RKO (cell line): ENCODE measurements around the gene DIAPH2.

ENCODE experiments used
- DNase-seq: peaks from one replicate; pipeline ENCODE4 v3.0.0-alpha.2; 2016; ENCODE audit warnings: low spot score

Gene DIAPH2

DNA sequence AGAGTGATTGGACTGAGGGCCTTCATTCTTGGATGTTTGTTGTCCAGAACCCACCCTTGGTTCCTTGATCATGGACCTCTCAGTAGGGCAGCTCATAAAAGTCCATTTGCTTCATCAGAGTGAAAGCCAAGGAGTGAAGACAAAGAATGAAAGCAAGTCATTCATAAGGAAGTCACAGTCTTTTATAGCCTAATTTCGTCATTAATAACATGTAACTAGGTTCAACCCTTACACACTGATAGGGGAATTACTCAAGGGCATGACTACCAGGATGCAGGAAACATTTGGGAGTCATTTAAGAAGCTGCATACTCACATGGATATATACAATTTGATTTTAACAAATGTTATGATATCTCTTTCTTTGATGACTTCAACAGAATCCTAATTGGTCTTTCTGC is 294.3 kb downstream of the DIAPH2 start:
- no peak for DNase-seq

DNA sequence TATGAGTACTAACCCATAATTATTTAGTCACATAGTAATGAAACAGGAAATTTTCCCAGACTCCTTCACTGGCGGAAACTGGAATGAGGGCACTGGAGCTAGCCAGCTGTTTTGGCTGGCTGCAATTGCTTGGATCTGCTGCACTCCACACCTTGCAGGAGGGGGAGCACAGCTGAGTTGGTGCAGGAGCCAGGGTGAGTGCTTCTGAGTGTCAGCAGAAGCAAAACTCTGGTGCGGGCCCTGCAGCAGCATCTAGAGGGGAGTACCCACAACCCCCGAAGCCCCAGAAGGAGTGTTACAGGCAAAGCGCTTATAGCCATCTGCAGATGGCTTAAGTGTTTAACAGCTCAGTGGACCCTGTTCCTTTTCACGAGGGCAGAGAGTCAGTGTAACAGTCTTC is 295.1 kb downstream of the DIAPH2 start:
- DNase-seq = no peak

DNA sequence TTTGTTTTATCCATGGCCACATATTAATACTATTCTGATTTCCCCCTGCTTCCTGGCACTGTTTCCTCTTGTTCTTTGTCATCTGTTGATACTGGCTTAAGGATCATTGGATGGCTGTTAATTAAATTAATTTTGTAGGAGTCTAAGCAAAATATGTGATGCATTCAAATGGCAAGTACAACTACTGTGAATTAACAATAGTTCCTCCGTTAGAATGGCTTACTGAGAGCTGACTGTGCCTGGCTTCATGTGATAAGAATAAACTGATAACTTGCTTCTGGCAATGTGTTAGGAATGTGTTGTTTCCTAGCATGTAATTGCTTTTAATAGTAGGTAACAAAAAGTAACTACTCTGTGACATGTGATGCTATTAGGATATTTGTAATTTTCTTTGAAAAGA is 297.5 kb downstream of the DIAPH2 start:
- no peak for DNase-seq

DNA sequence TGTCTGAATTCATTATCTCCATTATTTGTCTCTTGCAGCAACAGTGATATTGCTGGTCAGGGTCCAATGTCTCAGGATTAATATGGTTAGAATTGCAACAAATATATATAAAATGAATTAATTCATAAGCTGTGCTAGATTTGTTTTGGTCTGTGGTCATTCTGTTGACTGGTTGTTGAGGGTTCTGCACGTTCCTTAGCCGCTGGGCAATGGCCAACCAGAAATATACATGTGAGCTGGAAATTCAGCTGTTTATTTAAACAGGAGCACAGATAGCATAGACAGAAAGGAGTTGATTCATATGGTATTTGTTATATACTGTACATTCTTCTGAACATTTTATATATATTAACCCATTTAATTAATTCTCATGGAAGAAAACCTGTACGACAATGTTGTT is 299.9 kb downstream of the DIAPH2 start:
- no peak for DNase-seq

DNA sequence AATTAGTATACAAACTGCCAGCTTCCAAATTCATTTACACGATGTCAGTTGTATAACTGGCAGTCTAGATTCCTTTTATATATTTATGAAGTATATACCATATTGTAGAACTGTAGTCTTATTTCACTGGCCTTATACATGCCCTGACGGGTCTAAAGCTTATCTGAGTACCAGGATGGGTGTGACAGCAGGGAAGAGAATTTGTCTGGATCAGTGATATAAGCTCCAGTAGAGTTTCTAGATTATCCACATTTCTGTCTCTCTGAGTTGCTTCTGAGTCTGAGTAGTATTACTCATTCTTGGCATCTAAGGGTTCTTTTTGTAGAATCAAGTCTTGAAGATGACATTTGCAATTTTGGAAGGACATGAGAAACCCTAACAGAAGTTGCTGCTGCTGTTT is 300.4 kb downstream of the DIAPH2 start:
- DNase-seq = no peak

DNA sequence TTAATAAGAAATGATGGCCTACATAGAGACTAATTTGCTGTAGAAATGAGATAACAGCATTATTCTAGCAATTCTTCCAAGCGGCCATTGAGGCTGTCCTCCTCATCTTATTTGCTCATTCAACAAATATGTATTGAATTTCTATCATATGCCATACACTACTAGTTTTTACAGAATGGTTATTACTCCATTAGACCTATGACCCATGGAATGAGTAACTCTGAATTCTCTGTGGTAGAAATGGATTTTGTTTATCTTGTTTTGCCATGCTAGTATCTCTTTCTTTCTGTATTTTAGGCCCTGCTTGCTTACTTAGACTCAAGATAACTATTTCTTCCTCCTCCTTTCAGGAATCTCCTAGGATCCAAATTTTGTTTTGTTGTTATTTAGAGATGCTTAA is 302.6 kb downstream of the DIAPH2 start:
- no peak for DNase-seq

DNA sequence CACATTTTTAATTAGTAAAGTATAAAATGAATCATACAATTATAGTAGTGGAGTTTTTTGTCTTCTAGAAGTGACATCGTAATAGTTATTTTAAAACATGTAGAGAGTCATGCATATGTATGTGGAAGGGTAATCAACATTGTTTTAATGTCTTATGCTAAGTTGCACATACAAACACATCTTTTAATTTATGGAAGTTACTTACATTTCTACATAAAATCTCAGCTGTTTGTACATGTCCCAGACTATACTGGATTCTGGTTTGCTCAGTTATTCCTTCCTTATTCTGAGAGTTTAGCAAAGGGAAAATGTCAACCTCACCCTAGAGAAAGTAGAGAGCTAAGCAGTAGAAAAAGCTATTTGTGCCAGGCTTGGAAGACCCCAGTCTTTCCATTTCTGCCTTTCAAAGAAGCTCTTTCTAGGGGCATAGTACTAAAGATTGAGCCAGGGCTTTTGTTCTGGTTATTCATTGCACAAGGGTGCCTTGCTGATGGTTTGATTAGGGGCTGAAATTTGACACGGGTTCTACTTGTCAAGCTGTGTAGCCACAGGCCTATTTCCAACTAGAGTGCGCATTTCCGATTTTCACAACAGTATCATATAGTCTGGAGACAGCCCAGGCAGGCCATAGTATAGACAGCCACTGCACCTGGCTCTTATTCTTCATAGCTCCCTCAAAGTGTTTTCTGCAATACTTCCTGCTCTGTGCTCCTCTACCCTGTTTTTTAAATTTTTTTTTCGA is 305.4 kb downstream of the DIAPH2 start:
- DNase-seq = no peak

DNA sequence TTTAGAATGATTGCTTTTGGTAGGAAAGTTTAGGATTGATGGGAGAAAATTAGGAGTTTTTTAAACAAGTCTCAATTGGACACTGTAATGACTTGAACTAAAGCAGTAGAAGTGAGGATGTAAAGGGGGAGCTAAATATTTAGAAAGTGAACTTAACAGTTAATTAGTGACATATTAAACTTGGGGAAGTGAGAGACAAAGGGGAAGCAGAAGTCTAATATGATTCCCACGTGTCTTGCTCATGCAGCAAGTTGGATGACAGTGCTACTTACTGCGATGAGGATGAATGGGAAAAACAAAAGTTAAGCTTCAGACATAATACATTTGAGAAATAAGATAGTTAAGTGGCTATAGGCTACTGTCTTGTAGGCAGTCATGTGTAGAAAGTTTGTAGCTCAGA is 309.5 kb downstream of the DIAPH2 start:
- no peak for DNase-seq

DNA sequence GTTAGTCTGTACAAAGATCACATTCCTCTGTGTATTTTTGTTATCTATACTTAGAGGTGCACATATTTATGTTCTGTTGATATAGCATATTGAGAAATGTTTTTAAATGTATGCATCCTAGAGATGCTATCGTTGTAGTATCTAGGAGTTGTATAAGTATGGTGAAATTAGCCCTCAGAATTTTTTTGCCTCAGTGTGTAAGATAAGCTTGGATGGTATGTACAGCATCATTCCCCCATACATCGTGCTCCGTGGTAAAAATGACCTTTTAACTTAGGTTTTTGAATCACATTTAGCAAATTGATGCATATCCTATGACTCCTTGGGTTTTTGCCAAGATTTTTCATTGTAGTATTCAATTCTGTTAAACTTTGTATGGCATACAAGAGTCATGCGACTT is 312.6 kb downstream of the DIAPH2 start:
- DNase-seq = no peak

DNA sequence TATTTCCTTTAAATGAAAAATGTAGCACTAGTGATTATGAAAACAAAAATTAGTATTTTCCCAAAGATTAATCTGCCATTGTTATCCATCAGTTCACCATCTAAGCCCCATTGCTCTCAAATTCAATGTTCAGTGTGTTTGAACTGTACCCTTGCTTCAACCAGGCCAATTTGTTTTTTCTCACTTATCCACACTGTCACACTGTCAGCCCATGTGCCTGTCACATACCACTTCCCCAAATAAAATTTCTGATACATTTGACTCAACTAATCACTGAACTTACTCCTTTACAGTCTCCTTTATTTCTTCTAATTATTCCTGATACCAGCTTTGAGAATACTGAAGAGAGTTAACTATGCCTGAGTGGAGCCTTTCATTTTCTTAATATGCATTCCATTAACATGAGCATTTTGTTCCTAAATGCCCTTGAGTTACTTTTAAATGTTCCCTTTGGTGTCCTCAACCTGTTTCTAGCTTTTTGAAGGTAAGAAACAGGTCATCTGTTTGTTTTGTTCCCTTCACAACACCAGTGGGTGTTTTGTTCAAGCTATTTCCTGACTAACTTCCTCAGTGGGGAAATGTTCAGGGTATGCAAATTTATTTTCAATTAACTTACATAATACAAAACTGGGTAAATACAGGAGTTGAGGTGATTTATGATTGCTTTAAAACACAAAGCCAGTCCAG is 316.2 kb downstream of the DIAPH2 start:
- DNase-seq = no peak

DNA sequence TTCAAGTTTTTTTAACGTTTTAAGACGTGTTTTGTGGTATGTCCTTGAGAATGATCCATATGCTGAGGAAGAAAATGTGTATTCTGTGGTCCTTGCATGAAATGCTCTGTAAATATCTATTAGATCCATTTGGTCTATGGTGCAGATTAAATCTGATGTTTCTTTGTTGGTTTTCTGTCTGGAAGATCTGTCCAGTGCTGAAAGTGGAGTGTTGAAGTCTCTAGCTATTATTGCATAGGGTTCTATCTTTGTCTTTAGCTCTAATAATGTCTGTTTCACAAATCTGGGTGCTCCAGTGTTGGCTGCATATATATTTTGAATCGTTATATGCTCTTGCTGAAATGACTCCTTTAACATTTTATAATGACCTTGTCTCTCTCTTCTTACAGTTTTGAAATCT is 321.5 kb downstream of the DIAPH2 start:
- DNase-seq = no peak

DNA sequence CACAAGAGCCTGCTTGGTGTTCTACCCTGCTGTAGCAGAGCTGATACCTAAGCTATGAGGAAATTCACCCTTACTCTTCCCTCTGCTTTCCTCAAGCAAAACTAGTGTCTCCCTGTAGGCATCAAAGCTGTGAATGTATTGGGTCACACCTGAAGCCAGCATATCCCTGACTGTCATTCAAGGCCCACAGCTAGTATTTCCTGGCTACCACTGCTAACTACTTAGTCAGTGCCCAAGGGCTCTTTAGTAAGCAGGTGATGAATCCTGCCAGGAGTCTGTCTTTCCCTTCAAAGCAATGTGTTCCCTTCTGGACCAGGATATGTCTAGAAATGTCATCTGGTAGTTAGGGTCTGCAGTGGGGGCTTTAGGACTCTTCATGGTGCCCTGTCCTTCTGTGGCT is 324.7 kb downstream of the DIAPH2 start:
- no peak for DNase-seq

DNA sequence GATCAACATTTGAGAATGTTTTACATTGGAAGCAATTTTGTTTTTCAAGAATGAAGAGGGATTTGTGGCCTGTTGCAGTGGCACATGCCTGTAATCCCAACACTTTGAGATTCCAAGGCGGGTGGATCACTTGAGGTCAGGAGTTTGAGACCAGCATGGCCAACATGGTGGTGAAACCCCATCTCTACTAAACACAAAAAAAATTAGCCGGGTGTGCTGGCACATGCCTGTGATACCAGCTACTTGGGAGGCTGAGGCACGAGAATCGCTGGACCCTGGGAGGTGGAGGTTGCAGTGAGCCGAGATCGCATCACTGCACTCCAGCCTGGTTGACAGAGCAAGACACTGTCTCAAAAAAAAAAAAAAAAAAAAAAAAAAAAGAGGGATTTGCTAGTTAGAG is 326.9 kb downstream of the DIAPH2 start:
- no peak for DNase-seq

DNA sequence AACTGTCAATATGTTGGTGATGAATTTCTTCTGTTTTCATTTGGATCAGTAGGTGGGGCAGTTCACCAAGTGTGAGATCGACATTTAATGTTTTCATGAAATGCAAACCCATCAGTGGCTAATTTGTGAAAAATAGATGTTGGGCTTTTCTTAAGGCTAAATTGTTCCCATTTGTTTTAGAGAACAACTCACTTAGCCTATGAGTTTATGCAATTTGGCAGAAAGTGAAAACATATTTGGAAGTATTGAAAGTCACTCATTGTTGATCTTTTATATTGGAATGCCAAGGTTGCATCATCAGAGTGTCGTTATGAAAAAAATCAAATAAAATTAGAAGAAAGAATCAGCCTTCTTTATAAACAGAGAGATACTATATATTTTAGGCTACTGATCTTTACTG is 331.5 kb downstream of the DIAPH2 start:
- no peak for DNase-seq

DNA sequence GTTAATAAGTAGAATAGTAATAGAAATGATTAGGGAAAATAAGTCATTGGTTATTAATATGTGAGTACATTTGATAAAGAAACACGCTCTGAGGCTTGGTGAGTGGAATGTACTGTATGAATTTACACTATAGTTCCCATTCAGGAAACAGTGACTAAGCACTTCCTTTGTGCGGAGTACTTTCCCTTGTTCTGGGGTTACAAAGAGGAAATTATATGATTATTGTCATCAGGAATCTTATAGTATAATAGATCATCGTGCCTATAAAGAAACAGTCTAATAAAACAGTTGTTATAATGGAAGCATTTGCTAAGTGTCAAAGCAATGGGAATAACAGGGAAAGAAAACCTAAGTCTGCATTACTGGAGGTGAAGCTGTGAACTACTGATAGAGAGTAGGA is 337.0 kb downstream of the DIAPH2 start:
- no peak for DNase-seq

DNA sequence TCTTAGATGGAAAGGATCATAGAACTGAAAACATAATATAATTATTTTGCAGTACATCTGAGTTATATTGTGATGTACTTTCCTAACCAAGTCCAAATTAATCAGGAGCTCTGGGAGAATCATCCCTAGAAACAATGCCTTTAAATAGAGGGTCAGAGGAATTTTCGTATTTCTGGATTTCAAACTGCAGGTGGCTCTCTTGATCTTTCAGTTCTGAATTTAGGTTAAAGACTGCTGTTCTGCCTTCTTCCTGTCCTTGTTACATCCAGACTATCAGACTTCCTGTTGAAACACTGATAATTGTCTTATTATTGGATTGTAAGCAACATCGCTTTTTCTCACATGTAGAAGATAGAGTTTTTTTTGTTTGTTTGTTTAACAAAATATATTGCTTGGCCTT is 341.8 kb downstream of the DIAPH2 start:
- DNase-seq = peak; percentile 12

DNA sequence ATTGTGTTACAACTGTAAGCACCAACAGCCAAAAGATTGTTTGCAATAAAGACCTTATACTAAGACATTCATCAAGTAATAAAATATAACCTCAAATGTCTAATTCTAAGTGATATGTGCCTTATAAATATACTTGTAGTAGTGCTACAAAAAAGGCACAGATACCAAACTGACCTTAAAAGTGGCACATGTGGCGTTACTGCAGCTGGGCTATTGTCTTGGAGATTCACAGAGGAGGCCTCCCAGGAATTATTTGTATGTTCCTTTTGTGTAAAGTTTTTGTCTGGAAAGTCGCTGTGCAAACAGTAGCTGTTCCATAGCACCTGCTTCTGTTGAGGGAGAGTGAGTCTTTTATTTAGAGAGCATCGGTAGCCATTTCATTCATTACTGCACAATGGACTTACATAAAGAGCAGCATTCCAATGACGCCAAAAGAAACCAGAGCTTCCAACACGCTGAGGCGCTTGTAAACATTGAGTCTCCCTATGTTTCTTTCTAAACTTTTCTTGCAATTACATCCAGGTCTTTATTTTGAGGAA is 342.8 kb downstream of the DIAPH2 start:
- no peak for DNase-seq

DNA sequence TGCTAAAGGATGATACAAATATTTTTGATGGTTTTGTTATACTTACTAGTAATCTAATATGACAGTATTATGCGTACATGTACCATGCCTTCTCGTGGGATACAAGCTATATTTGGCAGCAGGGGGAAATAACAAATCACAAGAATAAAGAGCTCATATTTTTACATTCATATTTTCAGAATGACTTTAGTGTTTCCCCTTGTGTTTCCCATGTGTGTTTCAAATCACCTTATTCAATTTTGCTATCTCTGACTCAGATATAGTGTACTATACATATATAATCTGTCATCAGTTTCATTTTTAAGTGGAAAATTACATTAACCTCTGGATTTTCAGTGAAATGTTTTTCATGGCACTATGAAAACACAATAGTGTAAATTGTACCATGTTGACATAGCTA is 345.8 kb downstream of the DIAPH2 start:
- DNase-seq = no peak

DNA sequence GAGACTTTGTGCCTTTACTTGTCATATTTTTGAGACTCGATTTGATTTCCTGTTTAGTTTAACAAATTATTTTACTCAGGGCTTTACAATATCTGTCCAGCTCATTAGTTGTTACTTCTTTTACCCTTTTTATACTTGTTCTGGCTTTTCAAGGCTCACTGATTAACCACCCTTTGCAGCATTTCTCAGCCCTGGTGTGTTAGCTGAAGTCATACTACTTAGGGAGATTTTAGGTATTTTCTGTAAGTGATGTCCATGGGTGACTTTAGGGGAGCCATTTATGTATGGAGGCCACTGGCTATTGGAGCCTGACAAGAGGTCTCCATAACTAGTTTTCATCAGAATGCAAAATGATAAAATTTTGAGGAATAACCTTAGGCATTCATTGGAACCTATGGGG is 346.3 kb downstream of the DIAPH2 start:
- no peak for DNase-seq

DNA sequence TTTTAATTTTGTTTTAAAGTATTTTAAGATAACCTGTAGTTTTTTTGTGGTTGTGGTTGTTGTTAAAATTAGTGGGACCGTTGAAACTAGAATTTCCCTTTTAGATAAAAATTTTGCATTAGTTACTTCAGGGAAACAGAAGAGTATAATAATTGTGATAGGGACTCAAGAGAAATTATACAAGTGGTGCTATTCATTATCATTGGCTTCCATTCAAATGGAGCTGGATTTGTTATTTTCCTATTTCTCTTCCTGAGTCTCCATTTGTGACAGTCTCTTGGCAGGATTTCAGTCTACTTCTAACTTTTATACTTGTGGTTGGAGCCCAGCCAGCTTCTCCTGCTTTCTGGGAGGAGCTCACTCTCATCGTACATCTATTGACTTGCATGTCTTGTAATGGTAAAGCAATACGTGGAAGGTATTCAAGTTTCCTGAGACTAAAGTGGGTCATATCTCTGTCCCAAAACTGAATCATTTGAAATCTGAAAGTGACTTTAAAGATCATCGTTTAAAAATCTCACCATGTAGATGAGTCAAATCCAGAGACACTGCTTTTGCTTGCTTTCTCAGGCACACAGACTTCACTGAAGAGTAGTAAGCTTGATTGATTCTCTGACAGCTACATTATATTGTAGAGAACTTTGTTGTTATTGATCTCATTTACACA is 354.9 kb downstream of the DIAPH2 start:
- no peak for DNase-seq

DNA sequence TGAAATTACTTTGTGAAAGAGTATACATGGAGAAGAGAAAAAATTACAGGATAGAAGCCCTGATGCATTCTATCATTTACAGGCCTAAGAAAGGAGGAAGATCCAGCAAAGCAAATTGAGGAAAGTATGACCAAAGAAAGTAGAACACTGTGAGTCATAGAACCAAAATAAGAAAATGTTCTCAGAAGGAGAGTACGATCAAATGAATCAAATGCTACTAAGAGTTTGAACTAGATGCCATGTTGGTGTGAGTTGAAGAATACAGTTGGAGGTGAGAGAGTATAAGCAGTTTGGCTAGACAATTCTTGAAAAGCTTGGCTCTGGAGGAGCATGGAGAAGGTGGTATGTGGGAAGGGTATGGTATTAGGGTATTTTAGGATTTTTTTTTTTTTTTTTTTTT is 360.8 kb downstream of the DIAPH2 start:
- no peak for DNase-seq

DNA sequence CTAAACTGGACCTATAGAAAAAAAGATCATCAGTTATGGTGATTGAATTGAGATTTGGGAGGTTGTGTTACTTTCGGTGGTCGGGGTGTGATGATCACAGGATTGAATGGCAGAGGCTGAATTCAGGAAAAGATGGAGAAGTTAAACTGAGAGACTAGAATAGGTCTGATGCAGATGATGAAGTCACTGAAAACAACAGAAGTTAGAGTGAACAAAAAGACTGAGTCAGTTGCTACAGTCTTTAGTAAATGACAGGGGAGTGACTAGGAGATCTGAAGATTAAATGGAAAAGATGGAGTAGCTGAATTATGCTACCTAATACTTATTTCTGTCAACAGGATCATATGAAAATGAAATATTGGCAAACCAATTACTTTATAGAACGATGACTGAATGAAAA is 362.2 kb downstream of the DIAPH2 start:
- DNase-seq = peak; percentile 7

DNA sequence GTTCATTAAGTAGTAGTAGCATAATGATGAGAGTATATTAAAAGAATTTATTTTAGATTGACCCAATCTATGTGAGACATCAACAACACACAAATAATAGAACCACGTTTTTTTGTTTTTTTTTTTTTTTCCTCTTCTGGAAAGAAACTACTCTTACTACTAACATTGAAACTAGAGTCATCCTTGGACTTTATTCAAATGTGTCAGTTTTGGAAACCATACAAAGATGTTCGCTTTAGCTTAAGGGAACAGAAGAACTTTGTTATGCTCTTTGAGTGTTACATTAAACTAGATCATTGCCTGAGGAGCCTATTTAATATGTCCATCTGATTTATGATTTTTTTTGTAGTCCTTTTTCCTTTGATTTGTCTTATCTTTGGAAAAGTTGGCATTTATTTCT is 365.8 kb downstream of the DIAPH2 start:
- DNase-seq = no peak
